Stimulated activated CD4-positive, alpha-beta T cell treated with anti-CD3 and anti-CD28 coated beads, Interleukin-4, amount 100 ng/mL, for 24 hours (primary cell): ENCODE data around the gene DNAI2.

Source experiments
- DNase-seq: peaks from one replicate; pipeline ENCODE4 v3.0.0-alpha.2; 2020

The DNAI2 gene, protein sequence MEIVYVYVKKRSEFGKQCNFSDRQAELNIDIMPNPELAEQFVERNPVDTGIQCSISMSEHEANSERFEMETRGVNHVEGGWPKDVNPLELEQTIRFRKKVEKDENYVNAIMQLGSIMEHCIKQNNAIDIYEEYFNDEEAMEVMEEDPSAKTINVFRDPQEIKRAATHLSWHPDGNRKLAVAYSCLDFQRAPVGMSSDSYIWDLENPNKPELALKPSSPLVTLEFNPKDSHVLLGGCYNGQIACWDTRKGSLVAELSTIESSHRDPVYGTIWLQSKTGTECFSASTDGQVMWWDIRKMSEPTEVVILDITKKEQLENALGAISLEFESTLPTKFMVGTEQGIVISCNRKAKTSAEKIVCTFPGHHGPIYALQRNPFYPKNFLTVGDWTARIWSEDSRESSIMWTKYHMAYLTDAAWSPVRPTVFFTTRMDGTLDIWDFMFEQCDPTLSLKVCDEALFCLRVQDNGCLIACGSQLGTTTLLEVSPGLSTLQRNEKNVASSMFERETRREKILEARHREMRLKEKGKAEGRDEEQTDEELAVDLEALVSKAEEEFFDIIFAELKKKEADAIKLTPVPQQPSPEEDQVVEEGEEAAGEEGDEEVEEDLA

DNA sequence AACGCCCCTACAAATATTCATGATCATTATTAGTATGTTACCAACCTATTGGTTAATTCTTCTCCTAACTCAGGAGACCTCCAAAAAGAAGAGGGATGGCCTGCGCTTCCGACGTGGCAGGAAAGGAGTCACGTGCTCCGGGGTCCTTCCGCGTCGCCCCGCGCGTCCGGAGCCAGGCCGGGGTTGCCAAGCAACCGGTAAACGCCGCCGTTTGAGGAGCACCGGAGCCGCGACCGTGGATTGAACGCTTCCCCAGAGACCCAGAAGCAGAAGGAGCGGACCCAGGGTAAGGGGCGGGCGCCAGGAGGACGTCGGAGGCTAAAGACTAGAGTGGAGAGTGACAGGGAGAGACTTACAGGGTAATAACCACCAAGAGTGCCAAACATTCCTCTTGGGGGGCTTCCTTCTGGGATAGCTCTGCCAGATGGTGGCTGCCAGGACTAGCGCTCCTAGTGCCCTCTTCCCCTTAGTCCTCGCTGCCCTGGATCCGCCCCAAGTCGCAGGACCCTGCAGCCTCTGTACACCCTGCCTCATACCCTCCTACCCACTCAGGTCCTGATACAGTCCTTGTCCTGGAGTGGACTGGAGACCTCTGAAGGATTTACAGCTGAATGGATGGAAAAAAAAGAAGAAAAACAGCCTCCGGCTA lies at the start of gene DNAI2:
Gene DNAI2 (plus strand): TSS at position 175 of the 649 bp plus-strand sequence. CDS start 7,584 bp downstream, outside the sequence.
- DNase-seq = peak; percentile 30

DNA sequence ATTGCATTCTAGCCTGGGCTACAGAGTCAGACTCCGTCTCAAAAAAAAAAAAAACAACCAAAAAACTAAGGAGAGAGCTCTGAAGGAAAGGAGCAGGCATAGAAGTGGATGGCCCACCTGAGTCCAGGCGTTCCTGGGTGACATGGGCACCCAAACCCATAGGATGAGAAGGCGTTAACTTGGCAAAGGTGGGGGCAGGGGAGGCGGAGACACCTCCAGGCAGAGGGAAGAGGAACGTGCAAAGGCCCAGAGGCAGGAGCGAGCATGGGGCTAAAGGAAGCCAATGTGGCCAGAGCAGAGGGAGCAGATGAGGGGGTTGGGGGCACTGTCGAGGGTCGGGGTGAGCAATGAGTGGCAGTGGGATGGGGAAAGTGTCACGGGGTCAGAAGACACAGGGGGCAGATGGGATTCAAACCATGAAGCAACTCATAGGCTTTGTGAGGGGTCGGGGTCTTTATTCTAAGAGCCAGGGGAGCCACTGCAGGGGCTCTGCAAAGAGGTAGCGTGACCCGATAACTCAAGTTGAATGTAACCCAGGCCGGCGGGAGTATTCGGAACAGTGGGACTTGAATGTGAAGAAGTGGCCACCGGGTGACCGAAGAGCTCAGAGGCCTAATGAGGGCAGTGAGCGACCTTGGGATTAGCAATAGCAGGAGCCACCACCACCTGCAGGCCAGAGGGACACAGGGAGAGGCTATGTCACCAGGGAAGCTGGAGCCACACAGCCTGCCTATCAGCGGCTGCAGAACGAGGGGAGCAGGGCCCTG lies 48.9 kb upstream of the DNAI2 start:
- DNase-seq = no peak

DNA sequence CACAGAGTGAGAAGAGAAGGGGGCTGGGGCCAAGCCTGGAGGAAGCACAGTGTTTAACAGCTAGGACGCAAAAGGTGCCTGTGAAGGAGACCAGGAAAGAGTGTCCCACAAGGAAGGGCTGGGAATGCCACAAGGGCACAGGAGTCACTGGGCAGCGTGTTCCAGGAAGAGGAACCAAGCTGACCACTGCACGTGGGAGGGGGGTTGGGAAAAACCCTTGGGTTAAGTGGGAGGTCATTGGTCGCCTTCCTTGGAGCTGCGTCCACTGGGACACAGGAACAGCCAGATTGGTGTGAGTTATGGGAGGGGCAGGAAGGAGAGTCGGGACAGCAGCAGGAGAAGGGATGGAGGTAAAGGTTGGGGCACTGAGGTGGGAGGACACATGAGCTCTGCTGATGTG lies 47.8 kb upstream of the DNAI2 start:
- no peak for DNase-seq

DNA sequence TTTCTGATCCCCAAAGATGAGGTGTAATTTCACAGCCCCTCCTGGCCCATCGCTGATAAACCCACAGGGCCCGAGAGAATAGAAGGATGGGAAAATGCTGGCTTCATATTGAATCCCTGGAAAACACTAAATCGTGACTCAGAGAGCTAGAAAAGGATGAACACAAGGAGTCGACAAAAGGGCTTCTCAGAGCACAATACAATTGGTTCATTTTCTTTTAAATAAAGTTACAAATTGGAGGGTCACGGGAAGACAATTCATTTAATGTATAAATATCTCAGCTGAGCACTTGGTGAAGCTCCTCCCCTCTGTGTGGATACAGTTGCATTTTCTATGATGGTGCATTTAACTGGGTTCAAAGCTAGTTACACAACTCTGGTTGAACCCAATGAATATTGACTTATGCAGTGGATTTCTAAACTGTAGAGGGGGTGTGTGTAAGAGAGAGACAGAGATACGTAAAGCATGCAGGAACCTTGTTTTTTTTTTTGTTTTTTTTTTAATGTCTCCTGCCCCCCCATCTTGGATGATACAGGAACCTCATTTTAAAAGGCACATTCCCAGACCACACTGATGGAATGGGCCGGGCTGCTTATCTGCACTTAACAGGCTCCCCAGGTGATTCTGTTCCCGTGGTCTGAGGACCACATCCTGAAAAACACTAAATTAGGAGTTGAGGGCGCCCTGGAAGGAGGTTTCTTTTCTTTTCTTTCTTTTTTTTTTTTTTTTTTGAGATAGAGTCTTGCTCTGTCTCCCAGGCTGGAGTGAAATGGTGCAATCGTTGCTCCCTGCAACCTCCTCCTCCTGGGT lies 46.6 kb upstream of the DNAI2 start:
- no peak for DNase-seq

DNA sequence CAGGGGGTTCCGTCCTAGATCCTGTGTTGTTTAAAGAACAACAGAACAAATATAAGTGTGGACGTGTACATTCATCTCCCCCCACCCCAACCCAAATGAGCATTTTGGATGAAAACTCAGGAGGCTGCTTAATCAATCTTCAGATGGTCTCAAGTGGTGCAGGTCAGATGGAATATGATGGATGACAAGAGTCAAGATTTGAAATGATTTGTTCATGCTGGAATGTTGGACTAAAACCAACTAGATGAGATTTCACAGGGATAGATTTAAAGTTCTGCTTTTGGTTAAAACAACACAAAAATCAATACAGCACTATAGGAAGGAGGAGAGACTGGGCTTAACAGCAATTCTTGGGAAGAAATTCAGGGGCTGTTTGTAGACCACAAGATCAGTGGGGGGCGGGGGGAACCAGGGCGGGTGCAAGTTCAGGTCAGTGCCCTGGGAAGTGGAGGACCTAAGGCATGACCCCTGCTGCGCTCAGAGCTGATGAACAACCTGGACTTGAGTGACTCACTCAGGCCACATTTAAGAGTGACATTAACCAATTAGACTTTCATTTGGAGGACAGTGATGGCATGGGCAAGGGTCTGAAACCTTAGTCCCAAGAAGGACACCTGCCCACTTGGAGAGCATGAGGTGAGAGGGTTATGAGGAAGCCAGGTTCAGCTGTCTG lies 45.6 kb upstream of the DNAI2 start:
- no peak for DNase-seq

DNA sequence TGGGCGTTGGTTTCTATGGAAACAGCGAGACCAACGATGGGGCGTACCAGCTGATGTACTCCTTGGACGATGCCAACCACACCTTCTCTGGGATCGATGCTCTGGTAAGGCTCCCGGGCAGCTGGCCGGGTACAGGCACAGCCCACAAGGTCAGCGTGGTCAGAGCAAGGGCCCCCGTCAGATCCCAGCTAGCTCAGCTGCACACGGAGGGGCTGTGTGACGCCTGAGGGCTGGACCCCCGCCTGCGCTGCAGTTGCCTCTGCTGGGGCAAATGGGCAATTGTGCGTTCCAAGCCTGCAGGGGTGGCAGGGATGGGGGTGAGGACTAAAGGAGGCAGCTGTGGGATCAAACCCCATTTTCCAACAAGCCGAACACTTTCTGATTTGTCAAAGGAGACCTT lies 43.1 kb upstream of the DNAI2 start:
- DNase-seq = no peak

DNA sequence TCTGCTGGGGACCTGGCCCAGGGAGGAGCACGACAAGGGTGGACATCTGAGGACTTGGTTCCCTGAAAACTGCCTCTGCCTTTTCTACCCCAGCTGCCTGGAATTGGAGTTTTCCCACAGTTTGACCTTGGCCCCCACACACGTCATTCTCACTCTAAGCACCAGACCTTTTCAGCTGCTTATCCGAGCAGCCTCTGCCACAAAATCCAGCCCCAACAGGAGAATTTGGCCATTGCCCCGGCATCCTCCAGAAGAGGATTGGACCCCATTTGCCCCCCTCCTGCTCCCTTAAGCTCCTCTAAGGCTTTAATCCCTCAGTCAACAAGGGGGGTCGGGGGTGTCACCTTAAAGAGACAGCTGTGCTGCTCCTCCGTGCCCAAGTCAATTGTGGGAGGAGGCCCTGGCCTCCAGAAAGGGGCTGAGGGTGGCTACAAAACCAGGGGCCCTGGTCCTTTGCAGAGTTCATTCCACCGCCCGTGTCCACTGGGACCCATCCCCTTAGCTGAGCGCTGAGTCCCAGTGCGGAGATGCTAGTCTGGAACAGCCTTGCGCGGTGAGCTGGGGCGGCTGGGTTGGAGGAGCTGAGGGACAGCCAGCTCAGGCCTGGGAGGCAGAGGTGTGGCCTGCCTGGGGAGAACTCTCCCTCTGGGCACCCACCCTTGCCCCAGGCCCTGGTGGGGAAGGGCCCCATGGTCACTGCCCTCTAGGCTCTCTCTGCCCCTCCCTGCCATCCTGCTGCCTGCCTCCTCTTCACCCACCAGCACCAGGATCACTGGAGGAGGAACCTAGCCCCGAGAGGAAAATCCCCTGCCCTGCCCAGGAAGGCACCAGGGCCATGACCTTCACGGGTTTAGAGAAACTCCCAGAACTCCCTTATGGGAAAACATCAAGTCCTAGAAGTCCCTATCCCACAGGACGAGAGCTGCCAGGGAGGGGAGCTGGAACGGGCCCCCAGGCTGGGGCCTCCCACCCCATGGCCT lies 41.8 kb upstream of the DNAI2 start:
- DNase-seq = no peak

DNA sequence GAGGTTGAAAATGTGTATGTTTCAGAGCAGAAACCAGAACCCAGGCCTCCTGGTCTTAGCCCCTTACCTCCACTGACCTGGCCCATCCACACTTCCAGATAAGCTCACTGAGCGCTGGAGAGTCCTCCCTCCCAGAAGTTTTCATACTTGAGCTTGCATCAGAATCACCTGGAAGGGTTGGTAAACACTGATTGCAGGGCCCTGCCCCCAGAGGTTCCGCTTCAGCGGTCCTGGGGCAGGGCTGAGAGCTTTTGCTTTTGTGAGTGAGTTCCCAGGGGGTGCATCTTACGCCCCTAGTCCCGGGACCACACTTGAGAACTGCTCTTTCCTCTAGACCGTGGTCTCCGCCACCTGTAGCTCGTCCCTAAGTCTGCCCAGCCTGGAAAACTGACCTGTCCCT lies 40.1 kb upstream of the DNAI2 start:
- no peak for DNase-seq

DNA sequence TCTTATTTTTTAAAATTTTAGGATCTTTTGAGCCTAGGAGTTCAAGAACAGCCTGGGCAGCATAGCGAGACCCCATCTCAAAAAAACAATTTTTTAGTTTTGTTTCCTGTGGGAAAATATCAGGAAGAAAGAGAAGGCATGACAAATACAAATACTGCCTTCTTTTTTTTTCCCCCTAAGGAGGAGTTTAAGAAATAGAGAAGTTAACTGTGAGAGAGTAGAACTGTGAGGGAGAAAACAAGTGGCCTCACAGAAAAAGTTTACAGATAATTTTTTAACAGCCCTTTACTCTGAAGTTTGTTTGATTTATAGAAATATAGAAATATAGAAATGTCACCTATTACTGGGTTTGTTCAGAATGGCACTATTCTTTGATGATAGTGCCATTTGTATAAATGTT lies 39.5 kb upstream of the DNAI2 start:
- DNase-seq = no peak

DNA sequence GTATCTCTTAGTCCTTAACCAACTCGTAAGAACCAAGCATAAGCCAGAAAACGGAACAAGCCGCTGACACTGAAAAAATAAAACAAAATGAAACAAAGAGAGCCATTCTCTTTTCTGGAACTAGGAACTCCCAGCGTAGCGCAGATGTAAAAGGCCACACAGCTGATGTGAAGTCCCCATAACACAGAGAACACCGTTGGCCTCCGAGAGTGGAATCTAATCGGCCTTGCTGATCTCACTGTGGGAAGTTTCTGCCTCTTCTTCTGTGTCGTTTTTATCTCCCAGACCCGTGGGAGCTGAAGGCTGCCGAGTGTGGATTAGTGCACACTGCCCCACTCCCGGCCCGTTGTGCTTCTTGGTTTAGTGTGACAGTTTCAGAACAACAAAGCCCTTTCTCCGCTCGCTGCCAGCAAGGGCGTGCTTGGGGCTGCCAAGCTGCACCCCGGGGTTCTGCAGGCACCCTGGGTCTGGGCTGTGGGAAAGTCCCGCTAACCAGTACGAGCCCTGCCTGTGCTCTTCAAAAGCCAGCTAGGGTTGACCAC lies 38.9 kb upstream of the DNAI2 start:
- DNase-seq = no peak

DNA sequence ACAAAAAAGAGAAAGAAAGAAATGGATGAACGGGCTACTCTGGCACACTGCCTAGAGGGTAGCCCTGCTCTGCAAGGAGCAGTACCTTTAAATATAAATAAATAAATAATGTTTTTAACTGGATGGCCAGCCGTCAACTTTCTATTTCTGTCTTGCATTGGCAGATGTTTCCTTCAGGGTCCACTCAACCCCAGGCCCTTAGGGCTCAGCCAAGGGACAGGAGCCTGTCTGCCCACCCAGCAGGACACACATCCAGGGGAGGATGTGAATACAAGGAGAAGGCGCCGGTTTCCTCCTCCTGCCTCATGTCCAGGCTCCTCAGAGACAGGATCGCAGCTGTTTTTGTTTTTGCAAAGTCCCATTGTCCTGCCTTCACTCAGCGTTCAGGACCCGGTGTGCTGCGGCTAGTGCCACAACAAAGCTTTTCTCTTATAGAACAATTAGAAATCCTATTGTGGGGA lies 38.1 kb upstream of the DNAI2 start:
- DNase-seq = no peak

DNA sequence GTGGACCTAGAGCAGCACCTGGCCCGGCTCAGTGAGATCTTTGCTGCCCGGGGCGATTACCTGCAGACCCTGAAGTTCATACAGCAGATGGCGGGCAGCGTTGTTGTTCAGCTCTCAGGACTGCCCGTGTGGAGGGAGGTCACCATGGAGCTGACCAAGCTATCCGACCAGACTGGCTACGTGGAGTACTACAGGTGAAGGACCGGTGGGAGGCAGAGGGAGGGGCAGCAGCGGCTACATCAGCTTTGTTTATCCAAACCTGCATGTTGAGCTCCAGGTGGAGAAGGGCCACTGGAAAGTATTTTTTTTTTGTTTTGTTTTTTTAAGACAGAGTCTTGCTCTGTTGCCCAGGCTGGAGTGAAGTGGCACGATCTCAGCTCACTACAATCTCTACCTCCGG lies 36.7 kb upstream of the DNAI2 start:
- no peak for DNase-seq

DNA sequence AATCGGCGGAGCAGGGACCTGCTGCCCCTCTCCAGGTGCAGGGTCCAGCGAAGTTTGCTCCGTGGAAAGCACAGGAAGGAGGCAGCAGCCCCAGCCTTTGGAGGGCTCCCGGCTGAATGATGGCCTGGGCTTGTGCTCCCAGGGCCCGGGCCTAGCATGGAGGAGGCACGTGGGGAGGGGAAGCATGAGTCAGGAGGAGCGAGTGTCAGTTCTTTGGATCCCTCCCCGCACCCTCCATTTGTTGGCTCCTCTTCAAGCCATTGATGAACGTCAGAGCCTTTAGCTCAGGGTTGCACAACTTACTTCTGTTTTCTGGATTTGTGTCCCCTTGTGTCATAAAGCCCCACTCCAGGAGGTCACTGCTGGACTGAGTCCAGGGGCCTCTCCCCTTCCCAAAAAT lies 34.9 kb upstream of the DNAI2 start:
- no peak for DNase-seq

DNA sequence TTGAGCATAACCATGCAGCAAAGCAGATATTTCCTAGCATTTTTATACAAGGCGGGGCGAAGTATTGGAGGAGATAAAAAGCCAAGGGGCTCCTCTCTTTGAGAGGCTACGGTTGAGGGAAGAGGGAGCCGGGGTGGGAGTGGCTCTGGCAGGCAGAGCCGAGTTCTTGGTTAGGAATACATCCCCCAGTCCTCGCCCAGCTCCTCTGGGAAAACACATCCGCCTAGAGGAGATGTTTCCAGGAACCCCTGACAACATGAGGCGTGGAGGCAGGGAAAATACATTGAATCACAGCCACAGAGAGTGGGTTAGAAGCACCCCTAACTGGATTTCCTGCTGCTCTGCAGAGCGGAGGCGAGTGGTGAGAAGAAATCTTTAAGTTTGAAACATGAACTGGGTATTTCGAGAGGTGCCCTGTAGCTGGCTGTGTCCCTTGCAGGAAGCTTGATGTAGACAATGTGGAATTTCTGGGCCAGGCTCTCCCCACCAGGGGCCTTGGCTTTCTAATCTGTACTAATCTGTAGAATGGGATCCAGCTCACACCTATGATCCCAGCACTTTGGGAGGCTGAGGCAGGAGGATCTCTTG lies 33.3 kb upstream of the DNAI2 start:
- DNase-seq = no peak

DNA sequence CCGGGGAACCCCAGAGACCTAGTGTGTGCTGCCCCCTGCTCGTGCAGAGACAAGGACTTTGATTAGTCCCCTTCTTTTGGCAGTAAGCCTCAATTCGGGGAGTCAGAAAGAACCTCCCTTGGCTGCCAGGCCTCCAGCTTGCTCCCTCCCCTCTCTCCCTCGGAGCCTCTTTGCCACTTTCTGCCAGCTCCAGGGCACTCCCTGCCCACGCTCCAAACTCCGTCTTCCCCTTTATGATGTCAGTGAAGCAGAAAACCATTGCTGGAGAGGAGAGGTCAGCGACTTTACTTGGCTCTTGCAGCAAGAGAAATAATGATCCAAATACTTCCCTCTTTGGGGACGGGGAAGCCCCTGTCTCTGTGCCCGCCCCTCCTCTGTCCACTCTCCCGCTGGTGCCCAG lies 32.6 kb upstream of the DNAI2 start:
- no peak for DNase-seq

DNA sequence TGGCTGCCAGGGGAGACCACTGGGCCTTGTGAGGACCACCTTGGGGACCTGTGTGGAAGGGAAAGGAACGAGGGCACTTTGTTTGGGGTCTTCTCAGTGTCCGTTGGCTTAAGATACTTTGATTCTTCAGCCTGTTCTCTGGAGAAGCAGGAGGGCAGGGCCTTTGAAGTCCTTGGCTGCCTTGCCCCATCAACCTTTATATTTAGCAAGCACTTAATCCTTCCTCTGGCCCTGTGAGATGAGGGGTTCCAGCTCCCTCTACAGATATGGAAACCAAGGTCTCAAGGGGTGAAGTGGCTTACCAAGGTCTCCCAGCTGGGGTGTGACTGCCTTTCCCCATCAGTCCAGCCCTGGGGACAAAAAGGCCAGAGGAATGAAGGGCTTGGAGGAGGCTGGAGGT lies 32.2 kb upstream of the DNAI2 start:
- no peak for DNase-seq

DNA sequence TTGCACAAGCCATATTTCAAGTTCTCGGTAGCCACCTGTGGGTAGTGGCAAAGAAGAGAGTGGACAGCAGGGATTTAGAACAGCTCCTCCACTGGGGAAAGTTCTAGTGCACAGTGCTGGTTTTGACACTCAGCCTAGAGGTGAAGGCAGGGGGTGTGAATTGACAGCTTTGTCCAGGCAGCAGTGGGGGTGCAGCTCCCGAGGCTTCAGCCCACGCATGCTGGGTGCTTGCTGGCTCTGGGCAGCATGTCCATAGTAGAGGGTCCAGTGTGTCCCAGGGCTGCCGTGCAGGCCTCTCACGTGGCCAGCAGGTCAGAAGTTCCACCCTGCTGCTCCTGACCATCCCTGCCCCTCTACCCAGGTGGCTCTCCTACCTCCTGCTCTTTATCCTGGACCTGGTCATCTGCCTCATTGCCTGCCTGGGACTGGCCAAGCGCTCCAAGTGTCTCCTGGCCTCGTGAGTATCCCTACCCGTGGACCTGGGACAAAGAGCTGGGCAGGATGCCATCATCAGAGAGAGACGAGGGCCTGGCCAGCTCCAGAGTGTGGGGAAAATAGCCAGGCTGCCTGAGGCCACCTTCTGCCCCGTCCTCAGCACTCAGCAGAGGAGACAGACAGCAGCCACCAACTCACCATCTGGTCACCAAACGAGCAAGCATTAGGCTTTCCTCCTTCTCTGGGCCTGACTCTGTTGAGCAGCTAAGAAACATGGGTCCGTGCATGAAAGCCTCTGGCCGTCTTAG lies 30.9 kb upstream of the DNAI2 start:
- no peak for DNase-seq

DNA sequence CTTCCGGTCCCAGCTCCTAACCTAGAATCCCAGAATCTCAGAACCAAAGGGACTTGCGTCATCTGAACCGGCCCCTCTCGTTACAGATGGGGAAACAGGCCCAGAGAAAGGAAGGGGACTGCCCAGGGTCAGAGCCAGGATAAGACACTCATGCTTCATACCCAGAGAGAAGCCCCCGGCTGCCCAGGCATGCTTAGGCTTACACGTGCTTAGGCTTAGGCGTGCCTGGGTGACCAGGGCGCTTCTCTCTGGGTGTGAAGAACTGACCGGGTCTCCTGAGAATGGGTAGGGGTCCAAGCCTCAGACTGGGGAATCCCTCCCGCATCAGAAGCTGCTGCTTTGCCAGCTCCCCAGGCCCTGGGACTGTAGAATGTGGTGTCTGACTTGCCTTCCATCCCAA lies 29.9 kb upstream of the DNAI2 start:
- no peak for DNase-seq

DNA sequence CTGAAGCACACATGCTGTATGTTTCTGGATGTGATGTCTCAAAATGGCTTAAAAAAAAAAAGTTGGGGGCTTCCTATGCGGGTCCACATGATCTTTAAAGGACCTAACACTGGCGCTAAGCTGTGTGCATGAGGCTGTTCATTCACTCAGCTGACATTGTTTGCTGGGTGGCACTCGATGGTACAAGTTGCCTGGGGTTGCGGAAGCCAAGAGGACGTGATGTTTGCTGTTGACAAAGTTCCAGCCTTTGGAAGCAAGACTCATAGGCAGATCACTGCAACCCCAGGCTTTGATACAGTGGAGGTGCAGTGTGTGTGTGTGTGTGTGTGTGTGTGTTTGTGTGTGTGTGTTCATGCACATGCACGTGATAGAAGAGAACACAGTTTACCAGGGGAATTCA lies 29.5 kb upstream of the DNAI2 start:
- no peak for DNase-seq
